Thoracic aorta (tissue), 2 donors: ENCODE results near the gene MYO3B. TPM values are rescaled to one million over a fixed set of nuclear protein-coding genes. Genes with fewer than 3 reads are reported as not detected.

Source experiments
- ATAC-seq: fragments of 150-250 bp; one replicate; pipeline ENCODE4 v1.8.0; 2017; ENCODE audit warnings: low read depth; ENCODE audit not compliant: insufficient number of reproducible peaks, low FRiP score
- DNase-seq: peaks from one replicate; pipeline ENCODE4 v3.0.0-alpha.2; 2020; ENCODE audit warnings: low spot score
- H3K27ac ChIP-seq, 2 donors: fragments of 200-600 bp; sonication (generic); 1 replicate in 1 of 2; 2 replicates in 1 of 2; pipeline ENCODE4 v1.5.1; 2016; ENCODE audit warnings: mild to moderate bottlenecking in 2 of 2, moderate library complexity in 2 of 2
- H3K27me3 ChIP-seq: fragments of 200-600 bp; sonication (generic); replicated peaks from 2 replicates; pipeline ENCODE4 v1.6.0; 2016; ENCODE audit warnings: mild to moderate bottlenecking; ENCODE audit not compliant: insufficient read depth
- H3K36me3 ChIP-seq: fragments of 200-600 bp; sonication (generic); one replicate; pipeline ENCODE4 v1.5.1; 2016
- H3K4me1 ChIP-seq, 2 donors: fragments of 200-600 bp; sonication (generic); 1 replicate in 1 of 2; 2 replicates in 1 of 2; pipeline versions ENCODE4 v1.5.1 to v1.6.0; 2016; ENCODE audit warnings: low read depth in 2 of 2, mild to moderate bottlenecking in 1 of 2; ENCODE audit not compliant: control insufficient read depth in 1 of 2
- H3K4me3 ChIP-seq: fragments of 200-600 bp; sonication (generic); 2 replicates; pipeline ENCODE4 v1.5.1; 2016; ENCODE audit warnings: mild to moderate bottlenecking
- H3K9me3 ChIP-seq: fragments of 200-600 bp; sonication (generic); 2 replicates; pipeline ENCODE4 v1.5.1; 2016
- total RNA-seq, 2 donors: library from RNA; depleted of rRNA; stranded (reverse); fragments of >200 nt; gene quantifications; one replicate each; pipeline versions ENCODE4 v1.1.0 to v1.2.3, GENCODE V29; 2016
- TF ChIP-seq, protein P1 (sequence below): fragments of 200-600 bp; sonication (generic); IDR thresholded peaks from one replicate; pipeline ENCODE4 v1.5.1; 2019; ENCODE audit warnings: antibody characterized with exemption

The MYO3B gene
- total RNA-seq, 2 donors from 2014 or later, result not detected

DNA sequence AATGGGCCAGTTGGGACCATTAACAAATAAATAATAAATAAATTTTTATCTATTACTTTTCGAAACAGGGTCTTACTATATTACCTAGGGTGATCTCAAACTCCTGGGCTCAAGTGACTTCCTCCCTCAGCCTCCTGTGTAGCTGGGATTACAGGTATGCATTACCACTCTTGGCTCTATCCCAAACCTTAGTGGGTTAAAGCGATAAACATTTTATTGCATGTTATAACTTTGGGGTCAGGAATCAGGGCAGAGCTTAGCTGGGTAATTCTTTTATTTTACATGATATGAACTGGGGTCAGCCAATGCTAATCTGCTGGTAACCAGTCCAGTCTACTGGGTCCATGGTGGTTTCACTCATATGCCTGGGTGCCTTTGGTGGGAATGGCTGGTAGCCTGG, 127.8 kb downstream of the MYO3B start:
- Histone ChIP-seq H3K4me3 (no peak overlapping the region), H3K27me3 (no peaks in the 10 kb centered on the region), H3K36me3 (no peaks in the 10 kb centered on the region), H3K27ac (no peak overlapping the region), H3K9me3 (no peaks in the 10 kb centered on the region), H3K4me1 (no peaks in the 10 kb centered on the region)
- DNase-seq, result no peak
- TF ChIP-seq, protein P1, sequence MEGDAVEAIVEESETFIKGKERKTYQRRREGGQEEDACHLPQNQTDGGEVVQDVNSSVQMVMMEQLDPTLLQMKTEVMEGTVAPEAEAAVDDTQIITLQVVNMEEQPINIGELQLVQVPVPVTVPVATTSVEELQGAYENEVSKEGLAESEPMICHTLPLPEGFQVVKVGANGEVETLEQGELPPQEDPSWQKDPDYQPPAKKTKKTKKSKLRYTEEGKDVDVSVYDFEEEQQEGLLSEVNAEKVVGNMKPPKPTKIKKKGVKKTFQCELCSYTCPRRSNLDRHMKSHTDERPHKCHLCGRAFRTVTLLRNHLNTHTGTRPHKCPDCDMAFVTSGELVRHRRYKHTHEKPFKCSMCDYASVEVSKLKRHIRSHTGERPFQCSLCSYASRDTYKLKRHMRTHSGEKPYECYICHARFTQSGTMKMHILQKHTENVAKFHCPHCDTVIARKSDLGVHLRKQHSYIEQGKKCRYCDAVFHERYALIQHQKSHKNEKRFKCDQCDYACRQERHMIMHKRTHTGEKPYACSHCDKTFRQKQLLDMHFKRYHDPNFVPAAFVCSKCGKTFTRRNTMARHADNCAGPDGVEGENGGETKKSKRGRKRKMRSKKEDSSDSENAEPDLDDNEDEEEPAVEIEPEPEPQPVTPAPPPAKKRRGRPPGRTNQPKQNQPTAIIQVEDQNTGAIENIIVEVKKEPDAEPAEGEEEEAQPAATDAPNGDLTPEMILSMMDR, result no peak
- no peak for ATAC-seq

DNA sequence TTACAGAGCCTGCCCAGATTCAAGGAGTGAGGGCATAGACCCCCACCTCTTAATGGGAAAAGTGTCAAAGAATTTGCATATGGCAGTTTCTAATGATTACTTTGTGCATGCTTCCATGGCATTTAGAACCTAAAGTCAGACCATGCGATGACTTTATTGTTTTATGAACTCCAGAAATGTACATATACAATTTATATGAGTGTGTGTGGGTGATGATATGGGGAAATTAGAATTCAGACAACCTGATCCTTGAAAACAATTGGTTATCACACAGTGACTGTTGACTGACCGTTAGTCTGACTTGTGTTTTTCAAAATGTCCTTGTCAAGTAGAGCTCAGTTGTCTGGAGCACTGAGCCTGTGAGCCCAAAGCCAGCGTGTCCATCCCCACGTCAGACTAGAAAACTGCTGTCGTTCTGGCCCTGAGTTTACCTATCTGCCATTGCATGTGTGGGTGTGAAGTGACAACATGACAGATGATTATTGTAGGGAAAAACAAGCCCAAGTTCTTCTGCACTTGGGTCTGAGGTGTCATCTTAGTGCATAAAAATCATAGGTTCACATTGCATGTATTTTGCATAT, 128.4 kb downstream of the MYO3B start:
- H3K4me3 ChIP-seq, result no peak overlapping the region
- H3K27ac ChIP-seq, result no peak overlapping the region
- H3K27me3 ChIP-seq, result no peaks in the 10 kb centered on the region
- TF ChIP-seq, protein P1, result no peak
- H3K9me3 ChIP-seq, result no peaks in the 10 kb centered on the region
- ATAC-seq (no peak), DNase-seq (no peak)
- H3K4me1 ChIP-seq, result no peaks in the 10 kb centered on the region
- no peaks in the 10 kb centered on the region for H3K36me3 ChIP-seq

DNA sequence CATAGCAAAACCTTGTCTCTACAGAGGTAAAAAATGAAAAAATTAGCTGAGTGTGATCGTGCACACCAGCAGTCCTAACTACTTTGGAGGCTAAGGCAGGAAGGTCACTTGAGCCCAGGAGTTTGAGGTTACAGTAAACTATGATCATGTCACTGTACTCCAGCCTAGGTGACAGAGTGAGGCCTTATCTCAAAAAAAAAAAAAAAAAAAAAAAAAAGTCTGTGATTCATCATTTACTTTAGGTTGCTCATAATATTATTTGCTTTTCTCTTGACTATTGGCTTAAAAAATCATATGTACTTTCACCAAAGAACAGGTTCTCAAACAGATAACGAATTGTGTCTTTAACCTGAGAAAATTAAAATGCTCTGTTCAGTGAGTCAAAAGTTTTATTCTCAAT, 129.1 kb downstream of the MYO3B start:
- H3K4me1 ChIP-seq, result no peaks in the 10 kb centered on the region
- ATAC-seq (no peak), DNase-seq (no peak)
- H3K27ac ChIP-seq, result no peak overlapping the region
- H3K27me3 ChIP-seq, result no peaks in the 10 kb centered on the region
- no peak overlapping the region for H3K4me3 ChIP-seq
- TF ChIP-seq, protein P1, result no peak
- H3K36me3 ChIP-seq, result no peaks in the 10 kb centered on the region
- H3K9me3 ChIP-seq, result no peaks in the 10 kb centered on the region

DNA sequence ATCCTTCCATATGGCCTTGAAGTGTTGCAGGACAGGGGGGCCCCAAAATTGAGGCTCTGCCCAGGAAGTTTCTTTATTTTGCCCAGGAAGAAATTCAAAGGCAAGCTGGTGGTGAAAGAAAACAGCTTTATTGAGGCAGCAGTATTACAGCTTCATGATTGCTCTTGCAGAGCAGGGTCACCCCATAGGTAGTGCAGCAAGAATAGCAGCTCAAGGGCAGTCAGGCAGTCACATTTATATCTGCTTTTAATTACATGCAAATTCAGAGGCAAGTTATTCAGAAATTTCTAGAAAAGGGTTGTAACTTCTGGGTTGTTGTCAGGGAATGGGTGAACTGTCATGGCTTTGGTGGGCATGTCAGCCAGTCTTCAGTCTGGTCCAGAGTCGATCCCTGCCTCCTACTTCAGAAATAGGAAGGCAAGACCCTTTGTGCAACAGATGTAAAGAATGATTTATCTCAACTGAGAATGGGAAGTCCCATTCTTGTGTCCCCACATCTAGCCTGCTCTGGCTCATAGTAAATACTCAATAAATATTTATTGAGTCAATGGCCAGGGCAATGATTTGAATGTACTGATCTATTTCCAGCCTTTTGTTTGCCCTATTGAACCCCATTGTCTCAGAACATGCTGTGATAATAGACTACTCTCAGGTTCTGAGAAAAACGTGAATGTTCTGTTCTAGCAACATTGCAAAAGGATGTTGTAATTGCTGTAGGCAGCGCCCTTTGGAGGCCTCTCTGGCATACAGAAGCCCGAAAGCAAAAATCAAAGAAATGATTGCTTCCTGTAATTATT, 129.8 kb downstream of the MYO3B start:
- Histone ChIP-seq H3K36me3 (no peaks in the 10 kb centered on the region), H3K4me1 (no peaks in the 10 kb centered on the region), H3K27me3 (no peaks in the 10 kb centered on the region), H3K9me3 (no peaks in the 10 kb centered on the region), H3K4me3 (no peak overlapping the region), H3K27ac (no peak overlapping the region)
- TF ChIP-seq, protein P1, result no peak
- no peak for ATAC-seq
- DNase-seq, result no peak

DNA sequence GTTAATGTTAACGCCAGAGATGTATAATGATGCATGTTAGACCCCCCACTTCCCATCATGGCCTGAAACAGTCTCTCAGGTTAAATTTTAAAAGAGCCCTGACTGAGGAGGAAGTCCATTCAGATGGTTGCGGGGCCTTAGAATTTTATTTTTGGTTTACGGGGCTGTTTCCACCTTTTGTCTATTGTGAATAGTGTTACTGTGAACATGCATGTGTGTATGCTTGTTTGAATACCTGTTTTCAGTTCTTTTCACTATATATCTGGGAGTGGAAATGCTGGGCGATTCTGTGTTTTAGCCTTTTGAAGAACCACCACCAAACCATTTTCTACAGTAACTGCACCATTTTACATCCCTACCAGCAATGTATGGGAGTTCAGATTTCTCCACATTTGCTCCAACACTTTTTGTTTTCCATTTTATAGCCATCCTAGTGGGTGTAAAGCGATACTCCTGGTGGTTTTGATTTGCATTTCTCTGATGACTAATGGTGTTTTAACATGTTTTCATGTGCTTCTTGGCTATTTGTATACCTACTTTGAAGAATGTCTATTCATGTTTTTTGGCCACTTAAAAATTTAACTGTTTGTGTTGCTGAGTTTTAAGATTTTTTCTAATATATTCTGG, 133.0 kb downstream of the MYO3B start:
- ATAC-seq, result no peak
- Histone ChIP-seq H3K4me3 (no peak overlapping the region), H3K27me3 (no peaks in the 10 kb centered on the region), H3K36me3 (no peaks in the 10 kb centered on the region), H3K9me3 (no peaks in the 10 kb centered on the region), H3K4me1 (no peaks in the 10 kb centered on the region), H3K27ac (no peak overlapping the region)
- TF ChIP-seq, protein P1, result no peak
- no peak for DNase-seq
